Endothelial cell of umbilical vein (primary cell): ENCODE data around the gene NRP2.

ENCODE experiments used
- CTCF ChIP-seq, 2 donors: IDR thresholded peaks; 1 replicate in 1 of 2; 2 replicates in 1 of 2; pipeline ENCODE4 v1.5.1; 2011; ENCODE audit warnings: low read length in 2 of 2, mild to moderate bottlenecking in 2 of 2, moderate library complexity in 2 of 2, control low read depth in 1 of 2, inconsistent platforms in 1 of 2, low read depth in 1 of 2; ENCODE audit not compliant: insufficient read depth in 1 of 2; ENCODE audit errors: extremely low read depth in 1 of 2
- EZH2 ChIP-seq: IDR thresholded peaks from 2 replicates; pipeline ENCODE4 v1.6.1; 2012; ENCODE audit warnings: borderline replicate concordance, low read depth, mild to moderate bottlenecking, moderate library complexity, low read length, inconsistent platforms; ENCODE audit not compliant: severe bottlenecking

GRCh38 chr2:205800224-205800623 lies 117.9 kb downstream of the NRP2 start:
- TF ChIP-seq CTCF (IDR thresholded peaks at IDR 0.05; ENCODE audit: extremely low read depth in 1 of 2, insufficient read depth in 1 of 2, low read depth in 1 of 2, low read length in 2 of 2) (no peak), EZH2 (no peak)
